Endothelial cell of umbilical vein (primary cell): ENCODE results near the gene OR2A14. TPM values are rescaled to one million over a fixed set of nuclear protein-coding genes. Genes with fewer than 3 reads are reported as not detected.

Experiments used
- BruUV-seq: library from RNA; stranded (reverse); fragments of 400-500 nt; replicated peaks from 2 replicates; lab custom pipeline; 2021; lab: Mats Ljungman, UMichigan
- CTCF ChIA-PET: fragments of 300-600, 350-600 bp; sonication (Branson Sonifier 250); formaldehyde crosslinking; loops from one replicate; lab custom pipeline; 2021; ENCODE audit warnings: antibody characterized with exemption, inconsistent platforms; lab: Charles Lee
- POLR2A ChIA-PET: fragments of 300-600, 350-600 bp; sonication (Branson Sonifier 250); formaldehyde crosslinking; loops from one replicate; lab custom pipeline; 2021; ENCODE audit warnings: antibody characterized with exemption, inconsistent platforms; lab: Charles Lee
- DNase-seq: peaks from one replicate; pipeline ENCODE4 v3.0.0-alpha.2; 2011; ENCODE audit warnings: low read depth, low spot score
- FAIRE-seq: peaks from 2 replicates; lab custom pipeline; 2011; peaks lifted over from hg19 to GRCh38; lab: Jason Lieb, UNC
- H2AFZ ChIP-seq: 2 replicates; pipeline ENCODE4 v1.6.0; 2012; ENCODE audit warnings: low read depth, low read length, control low read depth, inconsistent platforms
- H3K27ac ChIP-seq: 2 replicates; pipeline ENCODE4 v1.5.1; 2011; ENCODE audit warnings: low read depth, mild to moderate bottlenecking, control low read depth, low read length, moderate library complexity; ENCODE audit not compliant: insufficient read depth
- H3K27me3 ChIP-seq, 2 experiments: 2 replicates each; pipeline versions ENCODE4 v1.6.0 to v1.6.1; 2011; ENCODE audit warnings: low read length in 2 of 2, mixed read lengths in 1 of 2; ENCODE audit not compliant: control insufficient read depth in 2 of 2, insufficient read depth in 2 of 2
- H3K36me3 ChIP-seq, 2 experiments: 2 replicates in 1 of 2; 3 replicates in 1 of 2; pipeline ENCODE4 v1.5.1; 2011; ENCODE audit warnings: low read length in 2 of 2, mild to moderate bottlenecking in 1 of 2, moderate library complexity in 1 of 2; ENCODE audit not compliant: control insufficient read depth in 2 of 2, insufficient read depth in 2 of 2; ENCODE audit errors: extremely low read depth in 1 of 2
- H3K4me1 ChIP-seq: 3 replicates; pipeline ENCODE4 v1.5.1; 2011; ENCODE audit warnings: mild to moderate bottlenecking, low read length; ENCODE audit not compliant: control insufficient read depth, insufficient read depth; ENCODE audit errors: extremely low read depth
- H3K4me2 ChIP-seq: 2 replicates; pipeline ENCODE4 v1.6.1; 2011; ENCODE audit warnings: low read length, control low read depth, mixed read lengths; ENCODE audit not compliant: insufficient read depth
- H3K4me3 ChIP-seq, 3 experiments: fragments of 200-600 bp in 1 of 3; sonication (generic), shearing (Covaris generic) in 1 of 3; replicated peaks in 1 of 3; 2 replicates each; pipeline ENCODE4 v1.5.1; 2011 to 2016; ENCODE audit warnings: control low read depth in 3 of 3, low read length in 3 of 3, mild to moderate bottlenecking in 2 of 3, inconsistent platforms in 1 of 3, low read depth in 1 of 3, moderate library complexity in 1 of 3; ENCODE audit not compliant: insufficient read depth in 1 of 3
- H3K79me2 ChIP-seq: 2 replicates; pipeline ENCODE4 v1.6.0; 2012; ENCODE audit warnings: low read length, inconsistent platforms; ENCODE audit not compliant: control insufficient read depth, insufficient read depth
- H3K9ac ChIP-seq: replicated peaks from 2 replicates; pipeline ENCODE3; 2011; ENCODE audit warnings: low read length, control low read depth; ENCODE audit not compliant: insufficient read depth; ENCODE audit errors: extremely low read depth
- H3K9me1 ChIP-seq: replicated peaks from 3 replicates; pipeline ENCODE4 v1.6.0; 2011; ENCODE audit warnings: mild to moderate bottlenecking, low read length; ENCODE audit not compliant: control insufficient read depth, insufficient read depth; ENCODE audit errors: extremely low read depth
- H3K9me3 ChIP-seq: replicated peaks from 2 replicates; pipeline ENCODE4 v1.5.1; 2012; ENCODE audit warnings: low read length, inconsistent platforms; ENCODE audit not compliant: control insufficient read depth, insufficient read depth
- H4K20me1 ChIP-seq: replicated peaks from 2 replicates; pipeline ENCODE3; 2011; ENCODE audit warnings: mild to moderate bottlenecking, low read length; ENCODE audit not compliant: control insufficient read depth, insufficient read depth; ENCODE audit errors: extremely low read depth
- EZH2 ChIP-seq: IDR thresholded peaks from 2 replicates; pipeline ENCODE4 v1.6.1; 2012; ENCODE audit warnings: borderline replicate concordance, low read depth, mild to moderate bottlenecking, moderate library complexity, low read length, inconsistent platforms; ENCODE audit not compliant: severe bottlenecking
- GATA2 ChIP-seq: IDR thresholded peaks from 2 replicates; pipeline ENCODE4 v1.7.0; 2011; ENCODE audit warnings: low read depth, mild to moderate bottlenecking, moderate library complexity, mixed read lengths, low read length; ENCODE audit not compliant: insufficient read length, insufficient read depth
- JUN ChIP-seq: IDR thresholded peaks from 2 replicates; pipeline ENCODE4 v1.6.1; 2011; ENCODE audit warnings: borderline replicate concordance, low read depth; ENCODE audit not compliant: insufficient read length, insufficient read depth
- MYC ChIP-seq: IDR thresholded peaks from one replicate; pipeline ENCODE4 v1.6.1; 2011; ENCODE audit warnings: mild to moderate bottlenecking, low read depth, low read length
- POLR2A ChIP-seq: IDR thresholded peaks from 2 replicates; pipeline ENCODE4 v1.6.1; 2012; ENCODE audit warnings: low read depth, mild to moderate bottlenecking, control low read depth, low read length
- POLR2AphosphoS5 ChIP-seq: IDR thresholded peaks from 2 replicates; pipeline ENCODE4 v1.6.1; 2012; ENCODE audit warnings: low read depth, mild to moderate bottlenecking, control low read depth, low read length, moderate library complexity; ENCODE audit not compliant: insufficient read depth
- dilution Hi-C: fragments of 300-500 bp; cut with MboI; formaldehyde crosslinking; loops from one replicate; pipeline ENCODE4 v1.15.0; 2019; ENCODE audit warnings: low sequenced_read_pairs; ENCODE audit not compliant: extremely low pct_ligation_motif_present
- intact Hi-C: fragments of 100-400 bp; cut with micrococcal nuclease; formaldehyde crosslinking; loops from one replicate; pipeline ENCODE4 v1.10.0; 2022
- polyA plus RNA-seq, 4 experiments: library from polyadenylated mRNA; depleted of rRNA in 3 of 4; stranded (reverse) in 3 of 4; unstranded in 1 of 4; fragments of >200 nt; gene quantifications; 2 replicates each; pipeline versions ENCODE4 v1.2.1 to v1.2.3, GENCODE V29; 2011 to 2012; ENCODE audit warnings: missing spikeins in 1 of 4
- total RNA-seq: library from RNA; stranded (reverse); gene quantifications from 2 replicates; pipeline ENCODE4 v1.2.3, GENCODE V29; 2021
- TF ChIP-seq, protein P1 (sequence below), 2 donors: IDR thresholded peaks; 1 replicate in 1 of 2; 2 replicates in 1 of 2; pipeline ENCODE4 v1.5.1; 2011; ENCODE audit warnings: low read length in 2 of 2, mild to moderate bottlenecking in 2 of 2, moderate library complexity in 2 of 2, control low read depth in 1 of 2, inconsistent platforms in 1 of 2, low read depth in 1 of 2; ENCODE audit not compliant: insufficient read depth in 1 of 2; ENCODE audit errors: extremely low read depth in 1 of 2
- TF ChIP-seq, protein P2 (sequence below): IDR thresholded peaks from 2 replicates; pipeline ENCODE4 v1.6.1; 2011; ENCODE audit not compliant: insufficient read depth, insufficient read length

Gene OR2A14
- total and polyA plus RNA-seq, 2 donors (not counting 3 experiments of a cell fraction or from before 2014, with no cell fraction given) = not detected

DNA sequence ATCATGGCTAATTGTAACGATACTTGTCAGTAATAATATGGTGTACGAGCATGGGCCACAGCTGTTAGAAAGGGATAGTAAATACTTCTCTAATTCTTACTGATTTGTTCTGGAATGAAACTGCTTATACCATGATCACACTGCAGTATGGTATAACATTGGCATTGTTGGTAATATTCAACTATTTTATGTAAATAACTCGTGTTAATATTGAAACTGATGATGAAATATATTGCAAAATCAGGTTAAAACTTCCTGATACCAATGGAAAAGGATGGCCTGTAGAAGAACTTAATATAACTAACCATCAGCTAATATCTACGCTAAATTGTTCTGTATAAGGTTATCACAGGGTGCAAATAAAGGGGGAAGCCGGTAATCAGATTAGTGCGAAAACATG lies 10.3 kb downstream of the OR2A14 start:
- no peak for FAIRE-seq
- Histone ChIP-seq H3K79me2 (no peaks in the 10 kb centered on the region), H3K9me1 (no peaks in the 10 kb centered on the region), H3K9me3 (no peaks in the 10 kb centered on the region), H3K36me3 (no peaks in the 10 kb centered on the region), H3K4me3 (no peak overlapping the region), H3K9ac (no peak overlapping the region), H3K4me1 (no peaks in the 10 kb centered on the region), H3K4me2 (no peak overlapping the region), H3K27me3 (peaks cover 0 to 2% of the 10 kb centered on the region in 2 experiments), H3K27ac (no peak overlapping the region), H2AFZ (no peak overlapping the region), H4K20me1 (no peaks in the 10 kb centered on the region)
- no TSS peak for BruUV-seq
- POLR2A ChIA-PET = no interaction called here
- TF ChIP-seq POLR2AphosphoS5 (no peak), GATA2 (no peak), JUN (no peak), POLR2A (no peak), EZH2 (no peak), MYC (no peak)
- TF ChIP-seq, protein P1, sequence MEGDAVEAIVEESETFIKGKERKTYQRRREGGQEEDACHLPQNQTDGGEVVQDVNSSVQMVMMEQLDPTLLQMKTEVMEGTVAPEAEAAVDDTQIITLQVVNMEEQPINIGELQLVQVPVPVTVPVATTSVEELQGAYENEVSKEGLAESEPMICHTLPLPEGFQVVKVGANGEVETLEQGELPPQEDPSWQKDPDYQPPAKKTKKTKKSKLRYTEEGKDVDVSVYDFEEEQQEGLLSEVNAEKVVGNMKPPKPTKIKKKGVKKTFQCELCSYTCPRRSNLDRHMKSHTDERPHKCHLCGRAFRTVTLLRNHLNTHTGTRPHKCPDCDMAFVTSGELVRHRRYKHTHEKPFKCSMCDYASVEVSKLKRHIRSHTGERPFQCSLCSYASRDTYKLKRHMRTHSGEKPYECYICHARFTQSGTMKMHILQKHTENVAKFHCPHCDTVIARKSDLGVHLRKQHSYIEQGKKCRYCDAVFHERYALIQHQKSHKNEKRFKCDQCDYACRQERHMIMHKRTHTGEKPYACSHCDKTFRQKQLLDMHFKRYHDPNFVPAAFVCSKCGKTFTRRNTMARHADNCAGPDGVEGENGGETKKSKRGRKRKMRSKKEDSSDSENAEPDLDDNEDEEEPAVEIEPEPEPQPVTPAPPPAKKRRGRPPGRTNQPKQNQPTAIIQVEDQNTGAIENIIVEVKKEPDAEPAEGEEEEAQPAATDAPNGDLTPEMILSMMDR (IDR thresholded peaks at IDR 0.05; ENCODE audit: extremely low read depth in 1 of 2, insufficient read depth in 1 of 2, low read depth in 1 of 2, low read length in 2 of 2) = no peak
- TF ChIP-seq, protein P2, sequence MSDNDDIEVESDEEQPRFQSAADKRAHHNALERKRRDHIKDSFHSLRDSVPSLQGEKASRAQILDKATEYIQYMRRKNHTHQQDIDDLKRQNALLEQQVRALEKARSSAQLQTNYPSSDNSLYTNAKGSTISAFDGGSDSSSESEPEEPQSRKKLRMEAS = no peak
- DNase-seq = no peak
- CTCF ChIA-PET = interaction anchor here (0.7 kb wide), 1 partner anchor 396 kb away, joined by 3 read pairs; no protein-coding TSS in a partner anchor
- intact Hi-C loops (no loop called here), dilution Hi-C loops (no loop called here)
